Smooth muscle cell (in vitro differentiated cells): ENCODE data around the gene LRRK1. TPM values are rescaled to one million over a fixed set of nuclear protein-coding genes. Genes with fewer than 3 reads are reported as not detected.

Experiments
- DNase-seq: peaks from one replicate; lab custom pipeline; 2025; ENCODE audit not compliant: unreplicated experiment; lab: John Stamatoyannopoulos, UW
- H2AFZ ChIP-seq: fragments of 200-600 bp; sonication (generic); 2 replicates; pipeline ENCODE4 v1.6.0; 2016; ENCODE audit warnings: antibody characterized with exemption, low read depth, mild to moderate bottlenecking
- H3F3A ChIP-seq: fragments of 200-600 bp; sonication (generic); 2 replicates; pipeline ENCODE4 v1.6.0; 2017; ENCODE audit warnings: antibody characterized with exemption, low read depth
- H3K27ac ChIP-seq: fragments of 200-600 bp; sonication (generic); 2 replicates; pipeline ENCODE4 v1.5.1; 2016; ENCODE audit warnings: low read depth, mild to moderate bottlenecking
- H3K27me3 ChIP-seq: fragments of 200-600 bp; sonication (generic); 2 replicates; pipeline ENCODE4 v1.6.1; 2016; ENCODE audit warnings: low read depth, mild to moderate bottlenecking
- H3K36me3 ChIP-seq: fragments of 200-600 bp; sonication (generic); 2 replicates; pipeline ENCODE4 v1.5.1; 2016; ENCODE audit warnings: low read depth
- H3K4me1 ChIP-seq: fragments of 200-600 bp; sonication (generic); 2 replicates; pipeline ENCODE4 v1.5.1; 2016; ENCODE audit warnings: low read depth
- H3K4me2 ChIP-seq: fragments of 200-600 bp; sonication (generic); 2 replicates; pipeline ENCODE4 v1.6.0; 2016; ENCODE audit warnings: mild to moderate bottlenecking
- H3K4me3 ChIP-seq: fragments of 200-600 bp; sonication (generic); 2 replicates; pipeline ENCODE4 v1.5.1; 2016; ENCODE audit warnings: mild to moderate bottlenecking
- H3K79me2 ChIP-seq: fragments of 200-600 bp; sonication (generic); 2 replicates; pipeline ENCODE4 v1.6.0; 2016; ENCODE audit warnings: low read depth, mild to moderate bottlenecking
- H3K9ac ChIP-seq: fragments of 200-600 bp; sonication (generic); 2 replicates; pipeline ENCODE4 v1.6.0; 2016; ENCODE audit warnings: low read depth
- H3K9me3 ChIP-seq: fragments of 200-600 bp; sonication (generic); replicated peaks from 2 replicates; pipeline ENCODE4 v1.5.1; 2016; ENCODE audit warnings: low read depth
- H4K20me1 ChIP-seq: fragments of 200-600 bp; sonication (generic); 2 replicates; pipeline ENCODE4 v1.6.0; 2016; ENCODE audit warnings: low read depth
- CTCF ChIP-seq: fragments of 200-600 bp; sonication (generic); IDR thresholded peaks from 2 replicates; pipeline ENCODE4 v1.5.1; 2017; ENCODE audit warnings: borderline replicate concordance, mild to moderate bottlenecking, antibody characterized with exemption; ENCODE audit not compliant: insufficient read depth, poor library complexity, severe bottlenecking
- whole genome bisulfite sequencing: methylation state at CpG from one replicate; pipeline ENCODE4 v1.1.7; 2016; ENCODE audit warnings: low lambda C conversion rate; 5-methylcytosine and 5-hydroxymethylcytosine counted together
- polyA plus RNA-seq: library from polyadenylated mRNA; unstranded; fragments of >200 nt; fragmentation: Nextera tagmentation; extraction: Ambion mirVana; gene quantifications from 2 replicates; pipeline ENCODE4 v1.2.1, GENCODE V29; 2016
- total RNA-seq: library from RNA; depleted of rRNA; stranded (reverse); fragments of >200 nt; gene quantifications from 2 replicates; pipeline ENCODE4 v1.2.3, GENCODE V29; 2014

The LRRK1 gene
- total and polyA plus RNA-seq, 2 experiments from 2014 or later = 1.1 to 1.6 TPM

GRCh38 chr15:100913961-100914360 is 5.2 kb upstream of the LRRK1 start:
- no peaks in the 10 kb centered on the region for H3F3A ChIP-seq
- no peak for TF ChIP-seq CTCF
- no peak overlapping the region for H3K4me3 ChIP-seq
- 93% methylated on average over 4 of the region's 4 CpGs for WGBS
- peaks cover 21% of the 10 kb centered on the region for H3K27me3 ChIP-seq
- no peak overlapping the region for H3K4me2 ChIP-seq
- H4K20me1 ChIP-seq = no peaks in the 10 kb centered on the region
- H3K36me3 ChIP-seq = no peaks in the 10 kb centered on the region
- no peak for DNase-seq
- H3K9me3 ChIP-seq = peaks cover 4% of the 10 kb centered on the region
- H3K9ac ChIP-seq = no peak overlapping the region
- no peak overlapping the region for H2AFZ ChIP-seq
- H3K4me1 ChIP-seq = no peaks in the 10 kb centered on the region
- H3K27ac ChIP-seq = no peak overlapping the region
- no peaks in the 10 kb centered on the region for H3K79me2 ChIP-seq

GRCh38 chr15:100914876-100915275 is 4.3 kb upstream of the LRRK1 start:
- WGBS = 61% methylated on average over 6 of the region's 6 CpGs
- DNase-seq = no peak
- no peaks in the 10 kb centered on the region for H3K79me2 ChIP-seq
- no peaks in the 10 kb centered on the region for H3F3A ChIP-seq
- no peak overlapping the region for H3K27ac ChIP-seq
- no peak for TF ChIP-seq CTCF
- no peaks in the 10 kb centered on the region for H3K36me3 ChIP-seq
- H3K4me2 ChIP-seq = no peak overlapping the region
- H3K9me3 ChIP-seq = peaks cover 4% of the 10 kb centered on the region
- H3K4me1 ChIP-seq = no peaks in the 10 kb centered on the region
- no peak overlapping the region for H2AFZ ChIP-seq
- no peak overlapping the region for H3K4me3 ChIP-seq
- H4K20me1 ChIP-seq = no peaks in the 10 kb centered on the region
- H3K9ac ChIP-seq = no peak overlapping the region
- peaks cover 26% of the 10 kb centered on the region for H3K27me3 ChIP-seq

GRCh38 chr15:100918034-100918689 is 995 bp upstream of the LRRK1 start:
- Histone ChIP-seq H3K79me2 (no peaks in the 10 kb centered on the region), H3K4me1 (no peaks in the 10 kb centered on the region), H3K36me3 (no peaks in the 10 kb centered on the region), H3K9ac (no peak overlapping the region), H3K4me2 (peak overlapping the region; percentile 85), H3F3A (no peaks in the 10 kb centered on the region), H3K27ac (no peak overlapping the region), H3K27me3 (peaks cover 53% of the 10 kb centered on the region), H2AFZ (peak overlapping the region; percentile 77), H3K9me3 (no peaks in the 10 kb centered on the region), H4K20me1 (no peaks in the 10 kb centered on the region), H3K4me3 (peak overlapping the region; percentile 57)
- 4% methylated on average over 42 of the region's 42 CpGs for WGBS
- peak; percentile 83 for TF ChIP-seq CTCF
- peak; percentile 14 for DNase-seq
